H1 (cell line): Measurements from ENCODE around the gene RAB34.

Experiments used
- CHD1 ChIP-seq: IDR thresholded peaks from 2 replicates; pipeline ENCODE4 v1.6.1; 2012; ENCODE audit warnings: low read depth, low read length, improper control_type of control experiment
- CTCF ChIP-seq, 3 experiments: IDR thresholded peaks; 1 replicate in 2 of 3; 2 replicates in 1 of 3; pipeline versions ENCODE4 v1.5.1 to v1.6.1; 2011; ENCODE audit warnings: low read length in 3 of 3, mild to moderate bottlenecking in 3 of 3, inconsistent platforms in 2 of 3, low read depth in 1 of 3, moderate library complexity in 1 of 3; ENCODE audit not compliant: insufficient read depth in 1 of 3; ENCODE audit errors: control extremely low read depth in 1 of 3
- SRF ChIP-seq: IDR thresholded peaks from 2 replicates; pipeline ENCODE4 v1.6.1; 2011; ENCODE audit warnings: mild to moderate bottlenecking, low read depth, low read length, moderate library complexity

- TF ChIP-seq CHD1 (no peak), SRF (no peak), CTCF (IDR thresholded peaks at IDR 0.05; ENCODE audit: control extremely low read depth in 1 of 3, insufficient read depth in 1 of 3, low read depth in 1 of 3, low read length in 3 of 3) (no peak)
Observed at GRCh38 chr17:28689011-28689410, 28.7 kb downstream of the RAB34 start.
